Measurements from ENCODE around the gene HERC4.
"Not testable (repeated sequence)": the region's sequence is repeated elsewhere in the genome, so short reads cannot be mapped to it uniquely, and the experiment has no call there.

The HERC4 gene

GRCh38 chr10:68001000-68001399 is 74.1 kb downstream of the HERC4 start:
- H3K4me3 ChIP-seq (replicated peaks; ENCODE audit: low read depth, low read length): no peak overlapping the region
- no peak for TF ChIP-seq CTCF (IDR thresholded peaks at IDR 0.05; ENCODE audit: low read length, missing control alignments)
- DNase-seq (ENCODE audit: low read depth): no peak

- TF ChIP-seq CTCF (IDR thresholded peaks at IDR 0.05; ENCODE audit: low read length, missing control alignments): no peak
- no peak for DNase-seq (ENCODE audit: low read depth)
- H3K4me3 ChIP-seq (replicated peaks; ENCODE audit: low read depth, low read length): no peak overlapping the region
Observed at GRCh38 chr10:67990093-67990492, 85.0 kb downstream of the HERC4 start.

GRCh38 chr10:67988606-67989005 is 86.5 kb downstream of the HERC4 start:
- no peak for TF ChIP-seq CTCF (IDR thresholded peaks at IDR 0.05; ENCODE audit: low read length, missing control alignments)

DNA sequence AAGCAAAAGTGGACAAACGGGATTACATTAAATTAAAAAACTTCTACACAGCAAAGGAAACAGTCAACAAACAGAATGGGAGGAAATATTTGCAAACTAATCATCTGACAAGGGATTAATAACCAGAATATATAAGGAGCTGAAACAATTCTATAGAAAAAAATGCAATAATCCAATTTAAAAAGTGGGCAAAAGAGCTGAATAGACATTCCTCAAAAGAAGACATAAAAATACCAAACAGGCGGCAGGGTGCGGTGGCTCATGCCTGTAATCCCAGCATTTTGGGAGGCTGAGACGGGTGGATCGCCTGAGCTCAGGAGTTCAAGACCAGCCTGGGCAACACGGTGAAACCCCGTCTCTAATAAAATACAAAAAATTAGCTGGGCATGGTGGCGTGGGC is 92.5 kb downstream of the HERC4 start:
- H3K4me3 ChIP-seq (replicated peaks; ENCODE audit: low read depth, low read length); DNase-seq (ENCODE audit: low read depth): not testable (repeated sequence)

More at GRCh38 chr10:67988606-67989005, 86.5 kb downstream of the HERC4 start:
- H3K4me3 ChIP-seq (replicated peaks; ENCODE audit: low read depth, low read length): no peak overlapping the region
- no peak for DNase-seq (ENCODE audit: low read depth)

DNA sequence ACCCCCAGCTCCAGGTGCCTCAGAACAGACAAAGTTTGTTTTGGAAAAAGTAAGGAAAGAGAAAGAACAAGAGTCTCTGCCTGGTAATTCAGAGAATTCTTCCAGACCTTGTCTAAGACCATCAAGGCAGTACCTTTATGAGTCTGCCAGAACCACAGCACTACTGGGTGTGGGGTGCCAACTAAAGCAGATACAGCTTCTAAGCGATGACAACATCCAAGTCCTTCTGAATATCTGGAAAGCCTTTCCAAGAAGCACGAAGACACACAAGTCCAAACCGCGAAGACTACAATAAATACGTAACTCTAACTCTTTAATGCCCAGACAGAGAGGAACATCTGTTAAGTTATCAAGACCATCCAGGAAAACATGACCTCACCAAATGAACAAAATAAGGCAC is 96.3 kb downstream of the HERC4 start:
- DNase-seq (ENCODE audit: low read depth): no peak
- H3K4me3 ChIP-seq (replicated peaks; ENCODE audit: low read depth, low read length): no peak overlapping the region
- no peak for TF ChIP-seq CTCF (IDR thresholded peaks at IDR 0.05; ENCODE audit: low read length, missing control alignments)

DNA sequence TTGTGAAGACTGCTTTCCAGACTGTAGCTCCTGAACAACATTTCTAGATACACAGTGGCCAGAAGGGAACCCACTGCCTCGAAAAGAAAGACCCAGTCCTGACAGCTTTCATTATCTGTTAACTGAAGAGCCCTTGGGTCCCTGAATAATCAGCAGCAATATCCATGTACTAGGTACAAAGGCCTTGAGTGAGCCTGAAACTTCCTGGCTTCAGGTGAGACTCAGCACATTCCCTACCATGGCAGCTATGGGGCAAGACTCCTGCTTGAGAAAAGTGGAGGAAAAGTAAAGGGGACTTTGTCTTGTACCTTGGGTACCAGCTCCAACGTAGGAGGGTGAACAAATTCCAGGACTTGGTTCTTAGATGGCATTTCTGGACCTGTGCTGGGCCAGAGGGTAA is 97.8 kb downstream of the HERC4 start:
- no peak for TF ChIP-seq CTCF (IDR thresholded peaks at IDR 0.05; ENCODE audit: low read length, missing control alignments)
- no peak overlapping the region for H3K4me3 ChIP-seq (replicated peaks; ENCODE audit: low read depth, low read length)
- no peak for DNase-seq (ENCODE audit: low read depth)

DNA sequence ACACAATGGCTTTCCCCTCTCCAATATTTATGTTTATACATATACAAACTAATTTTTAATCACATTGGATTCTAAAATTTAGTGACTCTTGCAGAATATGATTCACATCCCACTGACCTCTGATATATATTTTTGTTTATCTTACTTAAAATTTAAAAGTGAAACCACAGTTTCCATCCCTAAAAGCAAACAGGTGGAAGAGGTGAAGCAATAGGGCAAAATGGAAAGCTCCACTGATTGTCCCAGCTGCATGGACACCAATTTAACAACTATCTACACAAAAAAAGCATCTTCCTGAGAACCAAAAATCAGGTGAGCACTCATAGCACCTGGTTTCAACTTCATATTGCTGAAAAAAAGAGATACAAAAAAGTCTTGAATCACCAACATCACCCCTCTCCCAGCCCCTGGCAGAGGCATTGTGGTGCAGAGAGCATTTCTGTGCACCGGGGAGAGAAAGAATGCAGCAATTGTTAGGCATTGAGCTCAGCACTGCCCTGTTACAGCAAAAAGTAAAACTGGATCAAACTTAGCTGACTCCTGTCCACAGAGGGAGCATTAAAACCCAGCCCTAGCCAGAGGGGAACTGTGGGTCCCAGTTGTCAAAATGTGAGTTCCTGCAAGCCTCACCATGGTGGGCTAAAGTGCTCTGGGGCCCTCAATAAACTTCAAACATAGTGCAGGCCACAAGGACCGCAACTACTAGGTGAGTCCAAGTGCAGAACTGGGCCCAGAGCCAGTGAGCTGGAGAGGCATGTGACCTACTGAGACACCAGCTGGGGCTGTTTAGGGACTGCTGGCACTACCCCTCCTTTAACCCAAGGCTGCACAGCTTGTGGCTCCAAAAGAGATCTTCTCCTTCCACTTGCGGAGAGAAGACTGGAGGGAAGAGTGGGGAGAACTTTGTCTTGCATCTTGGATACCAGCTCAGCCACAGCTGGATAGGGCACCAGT is 98.5 kb downstream of the HERC4 start:
- no peak for TF ChIP-seq CTCF (IDR thresholded peaks at IDR 0.05; ENCODE audit: low read length, missing control alignments)
- no peak for DNase-seq (ENCODE audit: low read depth)
- H3K4me3 ChIP-seq (replicated peaks; ENCODE audit: low read depth, low read length): no peak overlapping the region
